HG03571 (cell line): Measurements from ENCODE around the gene SGCE.
"Not testable (repeated sequence)": the region's sequence is repeated elsewhere in the genome, so short reads cannot be mapped to it uniquely, and the experiment has no call there.

Source experiments
- ATAC-seq: cut with Tn5 transposase; IDR thresholded peaks from one replicate; pipeline ENCODE4 v1.9.1; 2021; ENCODE audit not compliant: unreplicated experiment

The SGCE gene, protein sequence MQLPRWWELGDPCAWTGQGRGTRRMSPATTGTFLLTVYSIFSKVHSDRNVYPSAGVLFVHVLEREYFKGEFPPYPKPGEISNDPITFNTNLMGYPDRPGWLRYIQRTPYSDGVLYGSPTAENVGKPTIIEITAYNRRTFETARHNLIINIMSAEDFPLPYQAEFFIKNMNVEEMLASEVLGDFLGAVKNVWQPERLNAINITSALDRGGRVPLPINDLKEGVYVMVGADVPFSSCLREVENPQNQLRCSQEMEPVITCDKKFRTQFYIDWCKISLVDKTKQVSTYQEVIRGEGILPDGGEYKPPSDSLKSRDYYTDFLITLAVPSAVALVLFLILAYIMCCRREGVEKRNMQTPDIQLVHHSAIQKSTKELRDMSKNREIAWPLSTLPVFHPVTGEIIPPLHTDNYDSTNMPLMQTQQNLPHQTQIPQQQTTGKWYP

GRCh38 chr7:94655848-94656657 lies at the start of gene SGCE:
TSS of gene SGCE (minus strand) at chr7:94656133. CDS start at chr7:94656098, 35 bp downstream.
- ATAC-seq = no peak

GRCh38 chr7:94705155-94706021 lies 49.5 kb upstream of the SGCE start:
- ATAC-seq = not testable (repeated sequence)

DNA sequence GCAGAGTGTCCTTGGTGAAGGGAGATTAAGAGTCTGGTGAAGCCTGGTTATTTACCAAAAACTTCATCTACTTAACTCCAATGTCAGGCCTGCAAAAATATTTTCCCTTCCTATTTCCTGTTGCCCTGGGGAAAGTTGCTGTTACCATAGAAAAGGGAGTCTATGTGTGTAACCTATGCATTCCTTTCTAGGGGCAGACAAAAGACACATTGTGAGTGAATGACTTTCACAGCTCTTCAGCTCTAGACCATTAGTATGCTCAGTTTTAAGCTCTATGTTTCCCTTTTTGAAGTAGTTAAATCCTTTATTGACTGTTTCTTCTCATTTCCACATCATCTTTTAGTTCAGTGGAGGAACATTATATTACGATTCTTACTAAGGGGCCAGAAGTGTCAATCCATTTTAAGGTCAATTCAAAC lies 45.6 kb upstream of the SGCE start:
- ATAC-seq = no peak

DNA sequence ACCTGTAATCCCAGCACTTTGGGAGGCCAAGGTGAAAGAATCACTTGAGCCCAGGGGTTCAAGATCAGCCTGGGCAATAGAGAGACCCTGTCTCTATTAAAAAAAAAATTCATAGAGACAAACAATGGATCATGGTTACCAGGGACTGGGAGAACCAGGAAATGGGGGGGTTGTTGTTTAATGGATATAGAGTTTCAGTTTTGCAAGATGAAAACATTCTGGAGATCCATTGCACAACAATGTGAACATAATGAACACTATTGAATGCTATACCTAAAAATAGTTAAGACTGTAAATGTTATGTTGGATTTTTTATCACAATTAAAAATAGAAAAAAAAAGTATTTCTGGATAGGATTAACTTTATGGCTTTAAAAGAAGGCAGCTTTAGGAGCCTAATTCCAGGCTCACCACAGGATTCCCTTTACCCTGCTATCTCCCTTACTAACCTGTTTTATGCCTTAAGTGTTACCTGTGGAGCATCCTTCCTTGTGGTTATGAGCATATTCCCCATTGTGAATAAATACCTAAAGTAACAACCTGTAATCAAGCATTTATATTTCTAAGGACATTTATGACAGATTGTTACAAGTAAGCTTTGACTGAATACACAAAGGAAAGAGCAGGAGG lies 45.1 kb upstream of the SGCE start:
- no peak for ATAC-seq

DNA sequence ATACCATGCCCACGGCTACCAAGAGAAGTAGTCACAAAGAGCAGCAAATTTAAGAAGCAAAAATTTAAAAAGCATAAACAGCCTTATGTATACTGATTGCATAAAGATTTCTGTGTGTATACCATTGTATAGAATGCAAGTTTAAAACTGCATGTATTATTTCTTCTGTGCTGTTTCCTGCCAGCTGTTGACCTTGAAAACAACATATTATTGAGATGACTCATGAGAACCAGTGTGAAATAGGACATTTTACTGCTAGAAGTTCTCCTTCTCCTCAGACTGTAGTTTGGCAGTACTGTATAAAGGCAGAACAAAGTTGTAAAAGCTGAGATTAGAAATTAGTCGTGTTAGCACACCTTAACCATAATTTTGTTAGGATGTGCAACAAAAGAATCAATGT lies 42.3 kb upstream of the SGCE start:
- no peak for ATAC-seq

DNA sequence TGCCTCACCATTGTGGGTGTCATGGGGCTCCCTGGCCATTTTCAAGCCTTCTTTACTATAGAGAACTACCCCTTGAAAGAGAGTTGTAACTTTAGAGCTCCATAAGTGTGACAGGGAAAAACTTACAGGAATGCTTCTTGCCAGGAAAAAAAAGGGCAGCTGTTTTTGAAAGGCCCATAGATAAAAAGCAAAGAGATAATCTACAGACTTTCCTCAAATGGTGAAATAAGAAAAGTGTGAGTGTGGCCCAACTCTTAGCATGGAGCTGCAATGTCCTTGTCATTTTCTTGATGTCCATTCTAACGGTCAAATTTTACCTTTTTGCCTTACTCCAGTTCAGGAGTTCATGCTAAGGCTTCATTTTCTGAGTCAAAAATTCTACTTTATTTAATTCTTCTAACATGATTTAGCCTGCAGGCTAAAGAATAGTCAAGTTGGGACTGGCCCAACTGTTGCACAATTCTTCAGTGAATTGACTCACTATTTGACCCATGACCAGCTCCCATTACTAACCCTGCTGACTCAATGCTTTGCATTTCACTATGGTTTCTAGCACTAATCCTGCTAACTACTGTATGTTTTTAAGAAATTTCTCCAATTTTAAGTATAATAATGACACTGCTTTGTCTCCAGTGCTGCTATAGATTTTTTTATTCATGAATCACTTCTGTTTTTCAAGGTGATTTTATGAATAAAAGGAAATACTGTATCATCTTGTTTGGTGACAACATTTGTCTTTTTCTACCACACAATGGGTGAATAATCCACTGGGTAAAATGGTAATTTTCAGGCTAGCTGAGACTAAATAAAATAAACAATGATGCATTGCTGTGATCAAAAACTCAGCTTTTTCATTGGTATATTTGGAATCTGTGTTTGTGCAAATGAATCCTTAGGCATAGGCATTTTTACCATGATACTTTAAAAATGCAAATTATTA lies 41.4 kb upstream of the SGCE start:
- no peak for ATAC-seq

- no peak for ATAC-seq
Observed at GRCh38 chr7:94687810-94688209, 31.9 kb upstream of the SGCE start.

DNA sequence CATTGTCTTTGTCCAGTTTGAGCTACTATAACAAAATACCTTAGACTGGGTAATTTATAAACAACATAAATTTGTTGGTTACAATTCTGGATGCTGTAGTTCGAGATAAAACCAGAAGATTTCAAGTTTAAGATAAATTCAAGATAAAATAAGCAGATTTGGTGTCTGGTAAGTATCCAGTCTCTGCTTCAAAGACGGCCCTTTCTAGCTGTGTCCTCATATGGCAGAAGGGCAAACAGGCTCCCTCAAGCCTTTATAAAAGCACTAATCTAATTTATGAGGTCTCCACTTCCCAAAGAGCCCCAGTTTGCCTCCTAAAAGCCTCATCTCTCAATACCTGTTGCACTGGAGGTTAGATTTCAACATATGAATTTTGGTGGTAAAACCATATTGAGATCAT lies 31.1 kb upstream of the SGCE start:
- no peak for ATAC-seq

DNA sequence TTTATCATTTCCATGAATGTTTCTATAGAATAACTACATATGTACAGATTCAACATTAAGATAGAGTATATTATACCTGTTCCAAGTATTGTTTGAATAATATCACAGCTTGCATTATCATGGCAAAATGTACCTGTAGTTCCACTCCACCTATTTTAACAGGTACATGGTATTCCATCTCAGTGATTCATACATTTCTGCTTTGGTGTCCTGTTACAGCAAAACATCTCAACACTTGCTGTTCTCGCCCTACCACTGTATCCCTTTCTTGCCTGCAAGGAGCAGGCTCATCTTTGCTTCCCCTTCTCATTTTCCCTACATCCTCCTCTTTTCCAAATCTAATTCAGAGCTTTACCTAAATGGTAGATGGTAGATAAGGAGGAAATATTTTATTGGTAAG lies 27.1 kb upstream of the SGCE start:
- ATAC-seq = no peak

DNA sequence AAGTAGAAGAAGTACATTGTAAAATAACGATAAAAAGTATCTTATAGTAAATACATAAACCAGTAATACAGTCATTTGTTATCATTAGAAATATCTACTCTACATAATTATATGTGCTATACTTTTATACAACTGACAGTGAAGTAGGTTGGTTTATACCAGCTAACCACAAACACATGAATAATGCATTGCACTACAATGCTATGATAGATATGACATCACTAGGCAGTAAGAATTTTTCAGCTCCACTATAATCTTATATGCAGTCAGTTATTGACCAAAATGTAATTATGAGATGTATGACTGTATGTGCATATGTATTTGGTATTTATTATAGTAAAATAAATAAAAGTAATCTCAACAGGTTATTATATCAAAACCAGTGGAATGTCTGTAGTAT lies 23.4 kb upstream of the SGCE start:
- no peak for ATAC-seq

- ATAC-seq = no peak
Observed at GRCh38 chr7:94676431-94676830, 20.5 kb upstream of the SGCE start.

GRCh38 chr7:94675356-94675755 lies 19.4 kb upstream of the SGCE start:
- ATAC-seq = no peak

DNA sequence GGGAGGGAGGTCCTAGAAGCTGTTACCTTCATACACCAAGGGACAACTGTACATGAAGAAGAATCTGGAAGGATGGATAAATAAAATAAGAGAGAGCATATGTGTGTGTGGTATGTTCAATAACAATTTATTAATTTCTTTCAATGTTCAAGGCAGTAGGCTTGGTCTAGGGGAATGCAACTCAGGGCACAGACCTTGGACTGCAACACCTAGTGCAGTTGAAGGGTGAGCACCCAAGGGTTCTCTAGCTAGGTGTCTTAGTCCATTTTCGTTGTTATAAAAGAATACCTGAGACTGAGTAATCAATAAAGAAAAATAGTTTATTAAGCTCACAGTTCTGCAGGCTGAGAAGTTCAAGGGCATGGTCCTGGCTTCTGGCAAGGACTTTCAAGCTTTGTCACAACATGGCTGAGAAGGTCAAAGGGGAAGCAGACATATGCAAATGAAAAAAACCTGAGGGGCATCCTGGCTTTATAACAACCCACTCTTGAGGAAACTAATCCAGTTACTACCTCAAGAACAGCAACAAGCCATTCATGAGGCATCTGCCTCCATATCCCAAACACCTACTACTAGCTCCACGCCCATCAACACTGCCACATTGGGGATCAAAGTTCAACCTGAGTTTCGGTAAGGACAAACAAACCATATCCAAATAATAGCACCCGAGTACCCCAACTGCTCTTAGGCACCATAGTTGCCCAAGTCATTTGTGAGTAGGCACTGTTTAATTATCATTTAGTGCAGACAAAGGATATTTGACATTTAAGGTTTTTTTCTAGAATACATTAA lies 15.7 kb upstream of the SGCE start:
- no peak for ATAC-seq

DNA sequence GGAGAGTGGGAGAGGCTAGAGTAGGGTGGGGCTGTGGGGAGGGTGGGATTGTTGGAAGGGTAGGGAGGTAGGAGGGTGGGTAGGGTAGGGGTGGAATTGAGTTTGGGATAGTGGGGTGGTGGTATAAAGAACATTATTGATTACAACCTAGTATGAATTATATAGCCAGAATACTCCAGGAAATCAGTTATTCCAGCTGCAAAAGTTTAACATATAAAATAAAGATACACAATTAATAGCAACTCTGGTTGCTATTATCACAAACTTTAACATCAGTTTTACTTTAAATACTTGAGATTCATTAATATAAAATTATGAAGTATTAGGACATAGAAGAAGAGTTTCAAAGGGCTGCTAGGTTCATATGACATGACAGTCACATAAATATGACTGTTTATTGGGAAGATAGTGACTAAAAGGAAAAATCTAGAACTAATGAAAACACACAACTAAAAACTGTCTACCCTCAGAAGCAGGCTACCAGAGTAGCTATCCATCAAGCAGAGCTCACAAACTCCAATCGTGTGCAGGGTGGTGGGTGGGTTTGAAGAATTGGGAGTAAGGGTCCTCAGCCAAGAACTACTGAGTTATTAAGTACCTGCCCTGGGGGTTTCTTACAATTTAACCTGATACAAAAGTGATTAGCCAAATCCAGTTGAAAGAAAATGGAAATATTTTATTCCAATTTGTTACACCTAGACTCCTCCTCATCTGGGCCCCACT lies 14.0 kb upstream of the SGCE start:
- no peak for ATAC-seq

DNA sequence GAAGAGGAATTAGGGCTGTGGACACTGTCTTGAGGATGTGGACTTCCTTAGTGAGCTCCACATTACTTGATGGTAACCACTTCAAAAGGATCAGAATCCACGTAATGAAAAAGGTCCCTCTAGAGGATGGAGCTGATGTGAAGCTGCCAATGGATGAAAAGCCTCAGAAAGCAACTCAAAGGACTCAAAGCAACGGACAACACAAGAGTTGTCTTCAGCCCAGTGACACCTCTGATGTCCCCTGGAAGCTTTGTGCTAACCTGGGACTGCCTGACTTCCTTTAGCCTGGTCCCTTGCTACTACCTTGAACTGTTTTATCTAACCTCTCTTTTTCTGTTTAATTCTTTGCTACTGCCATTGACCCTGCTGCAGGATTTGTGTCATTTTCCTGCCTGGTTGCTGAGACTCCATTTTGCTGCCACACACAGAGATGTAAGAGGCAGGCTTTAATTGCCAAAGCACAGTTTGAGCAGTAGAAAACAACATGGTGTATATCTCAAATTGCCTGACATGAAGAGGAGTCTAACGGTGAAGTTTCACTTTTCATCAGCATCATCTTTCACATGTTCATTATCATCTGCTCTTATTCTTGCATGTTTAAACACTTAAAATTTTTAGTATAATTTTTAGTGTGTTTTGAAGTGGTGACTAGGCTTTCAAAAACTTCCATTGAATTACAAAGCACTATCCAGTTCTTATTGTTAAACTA lies 11.1 kb upstream of the SGCE start:
- ATAC-seq = no peak

DNA sequence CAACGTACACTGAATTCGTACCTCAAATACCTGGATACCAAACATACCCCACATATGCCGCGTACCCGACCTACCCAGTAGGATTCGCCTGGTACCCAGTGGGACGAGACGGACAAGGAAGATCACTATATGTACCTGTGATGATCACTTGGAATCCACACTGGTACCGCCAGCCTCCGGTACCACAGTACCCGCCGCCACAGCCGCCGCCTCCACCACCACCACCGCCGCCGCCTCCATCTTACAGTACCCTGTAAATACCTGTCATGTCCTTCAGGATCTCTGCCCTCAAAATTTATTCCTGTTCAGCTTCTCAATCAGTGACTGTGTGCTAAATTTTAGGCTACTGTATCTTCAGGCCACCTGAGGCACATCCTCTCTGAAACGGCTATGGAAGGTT lies 9.5 kb upstream of the SGCE start:
- no peak for ATAC-seq

DNA sequence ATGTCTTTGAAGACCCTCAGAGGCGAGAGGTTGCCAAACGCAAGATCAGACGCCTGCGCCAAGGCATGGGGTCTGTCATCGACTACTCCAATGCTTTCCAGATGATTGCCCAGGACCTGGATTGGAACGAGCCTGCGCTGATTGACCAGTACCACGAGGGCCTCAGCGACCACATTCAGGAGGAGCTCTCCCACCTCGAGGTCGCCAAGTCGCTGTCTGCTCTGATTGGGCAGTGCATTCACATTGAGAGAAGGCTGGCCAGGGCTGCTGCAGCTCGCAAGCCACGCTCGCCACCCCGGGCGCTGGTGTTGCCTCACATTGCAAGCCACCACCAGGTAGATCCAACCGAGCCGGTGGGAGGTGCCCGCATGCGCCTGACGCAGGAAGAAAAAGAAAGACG lies 8.1 kb upstream of the SGCE start:
- no peak for ATAC-seq

- ATAC-seq = no peak
Observed at GRCh38 chr7:94662548-94662947, 6.6 kb upstream of the SGCE start.
